PC-3 (cell line): ENCODE data around the gene SMC1A.

ENCODE experiments used
- CTCF ChIP-seq: fragments of 300-600 bp; sonication (generic); conservative IDR thresholded peaks from 2 replicates; pipeline ENCODE4 v1.5.1; 2017; ENCODE audit warnings: antibody characterized with exemption, low read depth, mild to moderate bottlenecking, low read length
- EZH2 ChIP-seq: fragments of 300-600 bp; sonication (generic); IDR thresholded peaks from one replicate; pipeline ENCODE4 v1.6.1; 2017; ENCODE audit warnings: antibody characterized with exemption, mild to moderate bottlenecking, low read length; ENCODE audit not compliant: unreplicated experiment
- EZH2phosphoT487 ChIP-seq: fragments of 300-600 bp; sonication (generic); IDR thresholded peaks from 2 replicates; pipeline ENCODE4 v1.6.1; 2018; ENCODE audit warnings: mild to moderate bottlenecking, antibody characterized with exemption, low read length, borderline replicate concordance

DNA sequence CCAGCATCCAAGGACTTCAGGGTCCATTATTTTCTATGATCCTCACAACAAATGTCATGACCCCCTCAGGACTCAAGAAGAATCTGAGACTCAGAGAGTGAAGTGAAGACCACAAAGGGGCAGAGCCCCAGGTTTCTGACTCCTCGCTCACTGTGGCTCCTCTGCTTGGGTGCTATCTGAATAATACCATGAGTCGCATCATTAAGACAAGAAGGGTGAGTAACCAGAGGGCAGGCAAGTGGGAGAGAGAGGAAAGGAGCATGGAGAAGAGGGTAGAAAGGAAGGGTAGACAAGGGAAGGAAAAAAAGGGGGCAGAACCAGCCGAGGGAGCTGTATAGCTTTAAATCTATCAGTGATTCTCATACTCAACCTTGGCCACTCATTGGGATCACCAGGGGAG lies 27.2 kb upstream of the SMC1A start:
- no peak for TF ChIP-seq CTCF
- TF ChIP-seq EZH2, result no peak
- TF ChIP-seq EZH2phosphoT487, result no peak
